Osteoblast (primary cell): ENCODE data around the gene NEK8. TPM values are rescaled to one million over a fixed set of nuclear protein-coding genes. Genes with fewer than 3 reads are reported as not detected.
"Not testable (repeated sequence)": the region's sequence is repeated elsewhere in the genome, so short reads cannot be mapped to it uniquely, and the experiment has no call there.

Experiments used
- DNase-seq: peaks from one replicate; pipeline ENCODE4 v3.0.0; 2011; ENCODE audit warnings: low spot score, mixed read lengths; ENCODE audit not compliant: insufficient read length; ENCODE audit errors: missing footprints
- H2AFZ ChIP-seq: 2 replicates; pipeline ENCODE4 v1.6.0; 2011; ENCODE audit warnings: mild to moderate bottlenecking, low read length
- H3K27ac ChIP-seq: 2 replicates; pipeline ENCODE4 v1.5.1; 2011; ENCODE audit warnings: mild to moderate bottlenecking, low read depth, low read length, moderate library complexity
- H3K27me3 ChIP-seq: 2 replicates; pipeline ENCODE4 v1.6.0; 2012; ENCODE audit warnings: mild to moderate bottlenecking, control low read depth, inconsistent platforms, low read length, moderate library complexity; ENCODE audit not compliant: insufficient read depth
- H3K36me3 ChIP-seq: 2 replicates; pipeline ENCODE4 v1.5.1; 2011; ENCODE audit warnings: mild to moderate bottlenecking, low read length, control low read depth, moderate library complexity; ENCODE audit not compliant: insufficient read depth
- H3K4me1 ChIP-seq: 2 replicates; pipeline ENCODE4 v1.5.1; 2011; ENCODE audit warnings: mild to moderate bottlenecking, low read length, control low read depth, moderate library complexity; ENCODE audit not compliant: insufficient read depth
- H3K4me2 ChIP-seq: 2 replicates; pipeline ENCODE4 v1.6.0; 2011; ENCODE audit warnings: mild to moderate bottlenecking, low read length; ENCODE audit not compliant: insufficient read depth
- H3K4me3 ChIP-seq: fragments of 200-600 bp; sonication (generic); 3 replicates; pipeline ENCODE4 v1.5.1; 2012; ENCODE audit warnings: mild to moderate bottlenecking, low read length, inconsistent platforms; ENCODE audit not compliant: insufficient read depth
- H3K79me2 ChIP-seq: 2 replicates; pipeline ENCODE4 v1.6.0; 2012; ENCODE audit warnings: mild to moderate bottlenecking, low read length, control low read depth, inconsistent platforms; ENCODE audit not compliant: insufficient read depth
- H3K9me3 ChIP-seq: 2 replicates; pipeline ENCODE4 v1.5.1; 2011; ENCODE audit warnings: low read depth, low read length, control low read depth
- H4K20me1 ChIP-seq: 2 replicates; pipeline ENCODE4 v1.6.0; 2012; ENCODE audit warnings: mild to moderate bottlenecking, low read length, control low read depth; ENCODE audit not compliant: insufficient read depth
- CTCF ChIP-seq: IDR thresholded peaks from 2 replicates; pipeline ENCODE4 v1.5.1; 2011; ENCODE audit warnings: mild to moderate bottlenecking, low read depth, low read length, moderate library complexity; ENCODE audit errors: extremely low read depth
- total RNA-seq: library from RNA; depleted of rRNA; stranded (reverse); fragments of >200 nt; gene quantifications from 2 replicates; pipeline ENCODE4 v1.2.3, GENCODE V29; 2012

Gene NEK8
- total RNA-seq, 1 donor: 7.2 TPM

DNA sequence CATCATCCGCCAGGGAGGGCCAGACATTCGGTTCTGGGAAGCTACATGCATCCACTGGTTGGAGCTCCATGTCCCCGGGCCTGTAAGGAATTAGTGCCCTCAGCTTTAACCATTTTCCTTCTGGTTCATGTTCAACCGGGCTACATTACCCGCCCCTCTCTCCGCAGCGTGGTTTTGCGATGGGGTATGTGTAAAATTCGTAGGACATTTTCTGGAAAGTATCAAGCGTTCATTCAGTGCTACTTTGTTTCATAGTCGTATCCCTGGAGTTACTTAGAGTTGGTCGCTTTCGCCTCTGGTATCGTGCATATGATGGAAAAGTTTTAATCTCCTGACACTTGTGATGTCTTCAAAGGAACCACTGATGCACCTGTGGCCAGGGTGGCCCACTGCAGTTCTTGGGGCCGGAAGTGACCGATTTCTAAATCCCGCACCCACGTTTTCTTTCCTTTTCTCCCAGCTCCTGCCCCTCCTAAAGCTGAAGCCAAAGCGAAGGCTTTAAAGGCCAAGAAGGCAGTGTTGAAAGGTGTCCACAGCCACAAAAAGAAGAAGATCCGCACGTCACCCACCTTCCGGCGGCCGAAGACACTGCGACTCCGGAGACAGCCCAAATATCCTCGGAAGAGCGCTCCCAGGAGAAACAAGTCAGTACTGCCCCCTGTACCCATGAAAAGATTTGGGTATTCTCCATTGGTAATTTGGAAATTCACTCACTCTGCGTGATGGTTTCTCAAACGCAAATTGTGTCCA, 8.2 kb upstream of the NEK8 start:
- peaks cover 56% of the 10 kb centered on the region for H3K79me2 ChIP-seq
- peak overlapping the region; percentile 73 for H3K27ac ChIP-seq
- TF ChIP-seq CTCF: no peak
- H3K36me3 ChIP-seq: peaks cover 51% of the 10 kb centered on the region
- no peaks in the 10 kb centered on the region for H3K9me3 ChIP-seq
- H3K4me3 ChIP-seq: peak overlapping the region; percentile 80
- no peaks in the 10 kb centered on the region for H3K27me3 ChIP-seq
- peaks cover 56% of the 10 kb centered on the region for H3K4me1 ChIP-seq
- peaks cover 54% of the 10 kb centered on the region for H4K20me1 ChIP-seq
- DNase-seq: peak; percentile 30
- H3K4me2 ChIP-seq: peak overlapping the region; percentile 87
- H2AFZ ChIP-seq: no peak overlapping the region

DNA sequence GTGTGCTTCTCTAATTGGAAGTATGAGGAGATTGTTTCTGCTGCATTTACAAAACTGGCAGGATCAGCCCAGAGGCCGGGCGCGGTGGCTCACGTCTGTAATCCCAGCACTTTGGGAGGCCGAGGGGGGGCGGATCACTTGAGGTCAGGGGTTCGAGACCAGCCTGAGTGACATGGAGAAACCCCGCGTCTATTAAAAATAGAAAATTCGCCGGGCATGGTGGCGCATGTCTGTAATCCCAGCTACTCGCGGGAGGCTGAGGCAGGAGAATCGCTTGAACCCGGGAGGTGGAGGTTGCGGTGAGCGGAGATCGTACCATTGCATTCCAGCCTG, 7.6 kb upstream of the NEK8 start:
- H2AFZ ChIP-seq, H3K27me3 ChIP-seq, H3K9me3 ChIP-seq: not testable (repeated sequence)
- H3K27ac ChIP-seq: peak overlapping the region; percentile 73
- peak; percentile 10 for DNase-seq
- H3K36me3 ChIP-seq: peaks cover 45% of the 10 kb centered on the region
- H3K79me2 ChIP-seq: peaks cover 51% of the 10 kb centered on the region
- peaks cover 51% of the 10 kb centered on the region for H3K4me1 ChIP-seq
- peak overlapping the region; percentile 87 for H3K4me2 ChIP-seq
- H4K20me1 ChIP-seq: peaks cover 49% of the 10 kb centered on the region
- H3K4me3 ChIP-seq: peak overlapping the region; percentile 80

DNA sequence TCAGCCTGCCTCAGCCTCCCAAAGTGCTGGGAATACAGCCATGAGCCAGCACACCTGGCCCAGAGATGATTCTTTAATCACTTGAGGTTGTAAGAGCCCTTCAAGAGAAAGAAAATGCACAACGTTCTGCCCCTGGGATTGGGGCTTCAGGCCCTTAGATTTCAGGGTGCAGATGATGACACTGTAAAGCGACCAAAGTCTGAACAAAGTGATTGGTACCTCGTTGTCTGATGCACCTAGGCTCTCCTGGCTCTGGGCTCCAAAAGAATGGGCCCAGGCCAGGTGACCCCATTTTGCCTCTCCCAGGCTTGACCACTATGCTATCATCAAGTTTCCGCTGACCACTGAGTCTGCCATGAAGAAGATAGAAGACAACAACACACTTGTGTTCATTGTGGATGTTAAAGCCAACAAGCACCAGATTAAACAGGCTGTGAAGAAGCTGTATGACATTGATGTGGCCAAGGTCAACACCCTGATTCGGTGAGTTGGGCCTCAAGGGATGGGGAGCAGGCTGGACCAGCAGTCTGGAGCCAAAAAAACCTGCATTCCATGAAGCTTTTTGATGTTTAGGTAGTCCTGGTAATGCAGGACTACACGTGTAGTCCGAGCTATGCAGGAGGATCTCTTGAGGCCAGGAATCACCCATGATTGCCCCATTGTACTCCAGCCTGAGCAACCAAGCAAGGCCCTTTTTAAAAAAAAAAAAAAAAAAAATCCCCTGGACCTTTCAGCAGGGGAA, 6.0 kb upstream of the NEK8 start:
- Histone ChIP-seq H3K36me3 (peaks cover 44% of the 10 kb centered on the region), H3K4me3 (peak overlapping the region; percentile 28), H3K9me3 (no peaks in the 10 kb centered on the region), H3K27me3 (no peaks in the 10 kb centered on the region), H3K79me2 (peaks cover 35% of the 10 kb centered on the region), H3K4me2 (peak overlapping the region; percentile 87), H3K4me1 (peaks cover 47% of the 10 kb centered on the region), H2AFZ (no peak overlapping the region), H3K27ac (peak overlapping the region; percentile 11), H4K20me1 (peaks cover 40% of the 10 kb centered on the region)
- no peak for TF ChIP-seq CTCF
- peak; percentile 14 for DNase-seq

DNA sequence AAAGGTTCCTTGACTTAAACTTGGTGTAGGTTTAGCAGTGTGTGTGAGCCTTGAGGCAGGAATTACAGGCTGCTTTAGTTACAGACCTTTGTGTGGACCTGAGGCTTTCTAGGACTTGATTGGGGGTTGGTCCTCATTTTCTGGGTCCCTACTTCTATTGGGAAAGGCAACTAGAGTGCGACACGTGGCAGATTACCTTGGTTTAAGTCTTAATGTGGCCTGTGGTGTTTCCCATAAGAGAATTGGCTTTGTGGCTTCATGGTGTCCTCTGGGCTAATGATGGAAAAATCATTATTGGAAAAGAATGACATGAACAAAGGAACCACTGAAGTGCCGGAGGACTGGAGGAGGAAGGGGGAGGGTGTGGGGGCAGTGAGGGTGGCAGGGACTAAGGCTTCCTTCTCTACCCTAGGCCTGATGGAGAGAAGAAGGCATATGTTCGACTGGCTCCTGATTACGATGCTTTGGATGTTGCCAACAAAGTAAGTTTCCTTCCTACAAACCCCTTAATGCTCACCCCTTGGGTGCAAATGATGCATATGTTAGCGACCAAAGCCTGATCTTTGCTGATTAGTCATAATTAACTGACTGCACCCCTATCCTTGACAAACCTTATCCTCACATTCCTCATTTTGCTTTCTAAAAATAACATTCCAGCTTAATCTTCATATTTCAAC, 5.3 kb upstream of the NEK8 start:
- Histone ChIP-seq H3K4me1 (peaks cover 50% of the 10 kb centered on the region), H3K4me2 (peak overlapping the region; percentile 87)
- peak; percentile 47 for DNase-seq

GRCh38 chr17:28723836-28724499, 4.6 kb upstream of the NEK8 start:
- H3K27ac ChIP-seq: peak overlapping the region; percentile 14
- peaks cover 45% of the 10 kb centered on the region for H3K4me1 ChIP-seq
- H3K36me3 ChIP-seq: peaks cover 44% of the 10 kb centered on the region
- DNase-seq, H2AFZ ChIP-seq, H3K27me3 ChIP-seq, H3K4me3 ChIP-seq, H3K9me3 ChIP-seq: not testable (repeated sequence)
- peak overlapping the region; percentile 60 for H3K4me2 ChIP-seq
- H4K20me1 ChIP-seq: peaks cover 40% of the 10 kb centered on the region
- H3K79me2 ChIP-seq: peaks cover 35% of the 10 kb centered on the region

More for the DNA sequence above, 5.3 kb upstream of the NEK8 start:
- no peak overlapping the region for H3K27ac ChIP-seq
- H3K36me3 ChIP-seq: peaks cover 44% of the 10 kb centered on the region
- TF ChIP-seq CTCF: no peak
- H3K79me2 ChIP-seq: peaks cover 35% of the 10 kb centered on the region
- H4K20me1 ChIP-seq: peaks cover 40% of the 10 kb centered on the region
- H3K9me3 ChIP-seq: no peaks in the 10 kb centered on the region
- H2AFZ ChIP-seq: no peak overlapping the region
- no peak overlapping the region for H3K4me3 ChIP-seq
- H3K27me3 ChIP-seq: no peaks in the 10 kb centered on the region
